ENCODE data around the gene TUBGCP4.

- TF ChIP-seq CTCF (IDR thresholded peaks at IDR 0.05; ENCODE audit: insufficient read depth, low read length) (no peak), POLR2AphosphoS5 (IDR thresholded peaks at IDR 0.05; ENCODE audit: low read depth) (no peak), SPI1 (IDR thresholded peaks at IDR 0.05; ENCODE audit: borderline replicate concordance, low read depth) (no peak), REST (IDR thresholded peaks at IDR 0.05; ENCODE audit: insufficient replicate concordance, low read depth) (no peak)
These were observed 75.4 kb downstream of the TUBGCP4 start for GRCh38 chr15:43446344-43446743.

All from HL-60 (cell line).